Fibroblast of lung (primary cell): Measurements from ENCODE around the gene SYT9. TPM values are rescaled to one million over a fixed set of nuclear protein-coding genes. Genes with fewer than 3 reads are reported as not detected.

Experiments
- DNase-seq, 2 donors: peaks; one replicate each; pipeline versions ENCODE4 v3.0.0 to v3.0.0-alpha.2; 2010; ENCODE audit warnings: low read depth in 2 of 2
- H2AFZ ChIP-seq: 2 replicates; pipeline ENCODE4 v1.5.1; 2012; ENCODE audit warnings: low read length, control low read depth, inconsistent platforms
- H3K27ac ChIP-seq: 2 replicates; pipeline ENCODE4 v1.5.1; 2011; ENCODE audit warnings: low read length, control low read depth; ENCODE audit not compliant: insufficient read depth
- H3K27me3 ChIP-seq: 2 replicates; pipeline ENCODE4 v1.5.1; 2011; ENCODE audit warnings: mild to moderate bottlenecking, low read length; ENCODE audit not compliant: control insufficient read depth, insufficient read depth
- H3K36me3 ChIP-seq: 2 replicates; pipeline ENCODE4 v1.5.1; 2011; ENCODE audit warnings: low read length; ENCODE audit not compliant: control insufficient read depth, insufficient read depth
- H3K4me1 ChIP-seq: 2 replicates; pipeline ENCODE4 v1.5.1; 2011; ENCODE audit warnings: low read length; ENCODE audit not compliant: control insufficient read depth, insufficient read depth; ENCODE audit errors: extremely low read depth
- H3K4me2 ChIP-seq: 2 replicates; pipeline ENCODE4 v1.5.1; 2011; ENCODE audit warnings: low read length, control low read depth; ENCODE audit not compliant: insufficient read depth; ENCODE audit errors: extremely low read depth
- H3K4me3 ChIP-seq, 4 experiments: fragments of 200-600 bp in 1 of 4; sonication (generic) in 1 of 4; replicated peaks in 1 of 4; 2 replicates each; pipeline ENCODE4 v1.5.1; 2011 to 2016; ENCODE audit warnings: low read length in 4 of 4, low read depth in 3 of 4, mild to moderate bottlenecking in 3 of 4, control low read depth in 2 of 4, inconsistent platforms in 1 of 4, mixed read lengths in 1 of 4; ENCODE audit not compliant: insufficient read depth in 1 of 4; ENCODE audit errors: control extremely low read depth in 1 of 4
- H3K79me2 ChIP-seq: 2 replicates; pipeline ENCODE4 v1.5.1; 2012; ENCODE audit warnings: mild to moderate bottlenecking, low read length, inconsistent platforms; ENCODE audit not compliant: control insufficient read depth, insufficient read depth
- H3K9ac ChIP-seq: 2 replicates; pipeline ENCODE4 v1.5.1; 2011; ENCODE audit warnings: mild to moderate bottlenecking, low read length, control low read depth; ENCODE audit not compliant: insufficient read depth
- H3K9me3 ChIP-seq: 2 replicates; pipeline ENCODE4 v1.5.1; 2012; ENCODE audit warnings: low read depth, low read length; ENCODE audit not compliant: control insufficient read depth, insufficient read depth
- H4K20me1 ChIP-seq: 2 replicates; pipeline ENCODE4 v1.5.1; 2011; ENCODE audit warnings: low read length; ENCODE audit not compliant: control insufficient read depth, insufficient read depth; ENCODE audit errors: extremely low read depth
- CTCF ChIP-seq, 2 donors: IDR thresholded peaks in 1 of 2; conservative IDR thresholded peaks in 1 of 2; 1 replicate in 1 of 2; 2 replicates in 1 of 2; pipeline ENCODE4 v1.5.1; 2011 to 2012; ENCODE audit warnings: low read length in 2 of 2, control low read depth in 1 of 2, inconsistent platforms in 1 of 2, low read depth in 1 of 2, mild to moderate bottlenecking in 1 of 2
- EZH2 ChIP-seq: IDR thresholded peaks from 2 replicates; pipeline ENCODE4 v1.5.1; 2012; ENCODE audit warnings: low read length, control low read depth, mild to moderate bottlenecking; ENCODE audit errors: missing control alignments
- polyA plus RNA-seq, 2 donors: library from polyadenylated mRNA; depleted of rRNA in 1 of 2; stranded (reverse) in 1 of 2; unstranded in 1 of 2; fragments of >200 nt; gene quantifications; 2 replicates each; pipeline ENCODE4 v1.2.1, GENCODE V29; 2011 to 2012; ENCODE audit warnings: missing spikeins in 1 of 2
- total RNA-seq: library from RNA; depleted of rRNA; stranded (reverse); fragments of >200 nt; gene quantifications from 2 replicates; pipeline ENCODE4 v1.2.1, GENCODE V29; 2014

Gene SYT9
- total and polyA plus RNA-seq, 2 donors (not counting 1 experiment from before 2014, with no cell fraction given): not detected

GRCh38 chr11:7444091-7444981, 192.6 kb downstream of the SYT9 start:
- no peak overlapping the region for H3K4me3 ChIP-seq
- H3K36me3 ChIP-seq: no peaks in the 10 kb centered on the region
- no peak overlapping the region for H2AFZ ChIP-seq
- DNase-seq: no peak
- TF ChIP-seq EZH2 (no peak), CTCF (conservative IDR thresholded peaks at IDR 0.05 in 1 of 2, IDR thresholded peaks at IDR 0.05 in 1 of 2; ENCODE audit: low read depth in 1 of 2, low read length in 2 of 2) (no peak)
- no peaks in the 10 kb centered on the region for H3K79me2 ChIP-seq
- H3K9ac ChIP-seq: no peak overlapping the region
- peaks cover 2% of the 10 kb centered on the region for H3K27me3 ChIP-seq
- H3K27ac ChIP-seq: no peak overlapping the region
- no peaks in the 10 kb centered on the region for H3K9me3 ChIP-seq
- H3K4me1 ChIP-seq: no peaks in the 10 kb centered on the region
- no peak overlapping the region for H3K4me2 ChIP-seq
- no peaks in the 10 kb centered on the region for H4K20me1 ChIP-seq

GRCh38 chr11:7445564-7445963, 193.9 kb downstream of the SYT9 start:
- DNase-seq: no peak
- Histone ChIP-seq H3K27ac (no peak overlapping the region), H3K36me3 (no peaks in the 10 kb centered on the region), H2AFZ (no peak overlapping the region), H3K4me1 (no peaks in the 10 kb centered on the region), H3K27me3 (peaks cover 2% of the 10 kb centered on the region), H3K4me3 (no peak overlapping the region), H3K9me3 (no peaks in the 10 kb centered on the region), H3K9ac (no peak overlapping the region), H4K20me1 (no peaks in the 10 kb centered on the region), H3K79me2 (no peaks in the 10 kb centered on the region), H3K4me2 (no peak overlapping the region)
- no peak for TF ChIP-seq EZH2
- TF ChIP-seq CTCF (conservative IDR thresholded peaks at IDR 0.05 in 1 of 2, IDR thresholded peaks at IDR 0.05 in 1 of 2; ENCODE audit: low read depth in 1 of 2, low read length in 2 of 2): no peak

GRCh38 chr11:7448201-7448600, 196.5 kb downstream of the SYT9 start:
- Histone ChIP-seq H3K9me3 (no peaks in the 10 kb centered on the region), H3K9ac (no peak overlapping the region), H3K4me2 (no peak overlapping the region), H3K27ac (no peak overlapping the region), H3K4me3 (no peak overlapping the region), H2AFZ (no peak overlapping the region), H3K79me2 (no peaks in the 10 kb centered on the region), H3K4me1 (no peaks in the 10 kb centered on the region), H4K20me1 (no peaks in the 10 kb centered on the region), H3K27me3 (peaks cover 2% of the 10 kb centered on the region), H3K36me3 (no peaks in the 10 kb centered on the region)
- TF ChIP-seq EZH2: no peak
- no peak for TF ChIP-seq CTCF (conservative IDR thresholded peaks at IDR 0.05 in 1 of 2, IDR thresholded peaks at IDR 0.05 in 1 of 2; ENCODE audit: low read depth in 1 of 2, low read length in 2 of 2)
- no peak for DNase-seq
